NCI-H526 treated with DMSO at 0.1 percent for 48 hours (cell line): ENCODE measurements around the gene CEP250.
"Not testable (repeated sequence)": the region's sequence is repeated elsewhere in the genome, so short reads cannot be mapped to it uniquely, and the experiment has no call there.

Source experiments
- DNase-seq: peaks from one replicate; lab custom pipeline; 2025; lab: John Stamatoyannopoulos, UW

CEP250 gene

DNA sequence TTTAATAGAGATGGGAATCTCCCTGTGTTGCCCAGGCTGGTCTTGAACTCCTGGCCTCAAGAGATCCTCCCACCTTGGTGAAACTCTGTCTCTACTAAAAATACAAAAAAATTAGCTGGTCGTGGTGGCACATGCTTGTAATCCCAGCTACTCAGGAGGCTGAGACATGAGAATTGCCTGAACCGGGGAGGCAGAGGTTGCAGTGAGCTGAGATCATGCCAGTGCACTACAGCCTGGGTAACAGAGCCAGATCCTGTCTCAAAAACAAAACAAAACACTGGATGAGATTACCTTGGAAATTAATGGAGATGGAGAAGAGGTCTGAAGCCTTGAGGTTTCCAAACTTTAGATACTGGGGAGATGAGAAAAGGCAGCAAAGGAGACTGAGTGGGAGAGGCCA, 2.1 kb downstream of the CEP250 start:
- DNase-seq = not testable (repeated sequence)

DNA sequence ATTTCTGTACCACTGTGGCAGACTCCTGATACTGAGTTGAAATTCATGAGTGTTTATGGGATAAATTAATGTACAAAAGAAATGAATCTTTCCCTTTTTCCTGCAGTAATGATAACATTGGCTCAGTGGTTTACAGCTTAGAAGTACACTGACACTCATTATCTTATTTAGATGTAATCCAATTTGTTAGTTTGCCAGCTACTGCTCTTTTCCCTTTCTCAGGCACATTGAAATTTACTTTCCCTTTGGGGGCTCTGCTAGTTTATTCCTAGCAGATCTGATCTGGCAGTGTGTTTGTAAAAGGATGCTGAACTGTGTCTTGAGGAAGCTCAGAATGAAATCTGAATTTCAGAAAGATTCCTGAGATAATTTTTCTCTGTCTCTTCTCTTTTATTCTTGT, 3.0 kb downstream of the CEP250 start:
- DNase-seq = no peak

DNA sequence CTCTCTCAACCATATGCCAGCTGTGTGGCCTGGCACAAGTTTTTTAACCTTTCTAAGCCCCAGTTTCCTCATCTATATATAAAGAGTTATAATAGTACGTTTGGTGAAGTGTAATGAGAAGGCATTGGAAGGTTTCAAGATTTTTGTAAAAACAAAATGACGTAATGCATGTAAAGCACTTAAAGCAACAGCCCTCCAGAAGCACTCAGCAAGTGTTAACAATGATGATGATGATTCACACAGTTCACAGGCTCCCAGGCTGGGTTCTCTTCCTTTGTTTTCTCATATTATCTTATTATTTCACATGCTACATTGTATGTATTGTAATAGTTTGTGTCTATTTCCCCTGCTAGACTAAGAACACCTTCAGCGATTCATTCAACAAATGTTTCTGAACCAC, 6.2 kb downstream of the CEP250 start:
- DNase-seq = no peak

DNA sequence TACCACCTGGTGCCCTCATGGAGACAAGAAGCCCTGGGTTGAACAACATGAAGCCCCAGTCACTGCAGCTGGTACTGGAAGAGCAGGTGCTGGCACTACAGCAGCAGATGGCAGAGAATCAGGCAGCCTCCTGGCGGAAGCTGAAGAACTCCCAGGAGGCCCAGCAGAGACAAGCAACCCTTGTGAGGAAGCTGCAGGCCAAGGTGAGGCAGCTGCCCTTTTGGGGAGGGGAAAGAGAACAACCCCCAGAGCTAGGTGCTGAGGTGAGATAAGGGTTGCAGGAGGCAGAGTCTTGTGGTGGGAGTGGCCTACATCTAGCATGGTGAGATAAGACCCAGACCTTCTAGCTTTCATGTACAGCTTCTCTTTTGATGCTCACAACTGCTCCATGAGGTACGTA, 7.0 kb downstream of the CEP250 start:
- DNase-seq = no peak

DNA sequence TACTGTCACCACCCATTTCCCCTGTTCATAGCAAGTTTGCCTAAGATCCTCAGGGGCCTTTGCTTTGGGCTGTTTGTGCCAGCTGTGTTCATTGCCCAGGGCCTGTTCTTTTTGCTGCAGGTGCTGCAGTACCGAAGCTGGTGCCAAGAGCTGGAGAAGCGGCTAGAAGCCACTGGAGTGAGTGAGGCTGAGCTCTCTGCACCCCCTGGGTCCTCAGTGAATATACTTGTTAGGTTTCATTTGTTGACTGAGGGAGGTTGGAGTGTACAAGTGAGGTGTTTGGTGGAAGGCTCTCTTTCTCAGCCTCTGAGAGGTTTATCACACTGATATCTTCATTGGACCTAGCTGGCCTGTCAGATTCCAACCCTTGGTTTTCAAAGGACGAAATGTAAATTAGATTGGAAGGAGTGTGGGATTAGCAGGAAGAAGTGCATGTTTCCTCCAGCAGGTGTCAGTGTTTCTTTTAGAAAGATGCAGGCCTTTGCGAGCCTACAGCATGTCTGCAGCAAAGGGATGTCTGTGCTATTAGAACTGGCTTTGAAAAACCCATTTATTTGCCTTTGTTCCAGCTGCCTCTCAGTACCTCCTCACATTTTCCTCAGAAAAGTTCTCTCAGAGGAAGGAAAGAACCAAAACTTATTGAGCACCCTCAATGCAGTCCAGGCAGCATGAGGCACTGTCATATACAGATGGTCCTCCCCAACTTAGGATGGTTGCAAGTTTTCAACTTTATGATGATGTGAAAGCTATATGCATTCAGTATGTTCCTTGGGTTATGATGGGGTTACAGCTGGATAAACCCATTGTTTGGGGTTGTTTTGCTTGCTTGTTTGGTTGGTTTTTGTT, 8.3 kb downstream of the CEP250 start:
- peak; percentile 69 for DNase-seq

DNA sequence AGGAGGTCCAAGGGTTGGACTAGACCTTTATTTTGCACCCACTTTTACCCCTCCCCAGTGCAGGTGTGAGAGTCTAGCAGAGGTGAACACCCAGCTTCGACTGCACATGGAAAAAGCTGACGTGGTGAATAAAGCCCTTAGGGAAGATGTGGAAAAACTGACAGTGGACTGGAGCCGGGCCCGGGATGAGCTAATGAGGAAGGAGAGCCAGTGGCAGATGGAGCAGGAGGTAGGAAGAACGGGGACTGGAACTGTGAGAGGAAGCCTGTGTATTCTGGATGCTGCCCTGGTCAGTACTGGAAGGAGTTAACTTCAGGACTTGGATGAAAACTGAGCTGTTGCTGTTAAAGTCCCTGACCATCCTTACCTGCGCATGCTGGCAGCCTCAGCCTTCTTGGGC, 10.6 kb downstream of the CEP250 start:
- no peak for DNase-seq

DNA sequence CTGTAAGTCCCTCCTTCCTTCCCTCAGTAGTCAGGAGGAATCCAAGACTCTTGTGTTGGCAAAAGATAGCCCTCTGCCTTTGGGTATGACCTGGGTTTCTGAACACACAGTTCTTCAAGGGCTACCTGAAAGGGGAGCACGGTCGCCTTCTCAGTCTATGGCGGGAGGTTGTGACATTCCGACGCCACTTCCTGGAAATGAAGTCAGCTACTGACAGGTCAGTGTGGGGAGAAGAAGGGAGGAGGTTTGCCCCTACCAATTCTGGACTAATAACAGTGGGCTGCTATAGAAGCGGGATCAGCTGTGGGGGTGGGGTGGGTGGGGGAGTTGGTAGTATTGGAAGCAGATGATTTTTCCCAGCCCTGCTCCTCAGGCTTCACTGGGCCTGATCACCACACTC, 11.5 kb downstream of the CEP250 start:
- no peak for DNase-seq

DNA sequence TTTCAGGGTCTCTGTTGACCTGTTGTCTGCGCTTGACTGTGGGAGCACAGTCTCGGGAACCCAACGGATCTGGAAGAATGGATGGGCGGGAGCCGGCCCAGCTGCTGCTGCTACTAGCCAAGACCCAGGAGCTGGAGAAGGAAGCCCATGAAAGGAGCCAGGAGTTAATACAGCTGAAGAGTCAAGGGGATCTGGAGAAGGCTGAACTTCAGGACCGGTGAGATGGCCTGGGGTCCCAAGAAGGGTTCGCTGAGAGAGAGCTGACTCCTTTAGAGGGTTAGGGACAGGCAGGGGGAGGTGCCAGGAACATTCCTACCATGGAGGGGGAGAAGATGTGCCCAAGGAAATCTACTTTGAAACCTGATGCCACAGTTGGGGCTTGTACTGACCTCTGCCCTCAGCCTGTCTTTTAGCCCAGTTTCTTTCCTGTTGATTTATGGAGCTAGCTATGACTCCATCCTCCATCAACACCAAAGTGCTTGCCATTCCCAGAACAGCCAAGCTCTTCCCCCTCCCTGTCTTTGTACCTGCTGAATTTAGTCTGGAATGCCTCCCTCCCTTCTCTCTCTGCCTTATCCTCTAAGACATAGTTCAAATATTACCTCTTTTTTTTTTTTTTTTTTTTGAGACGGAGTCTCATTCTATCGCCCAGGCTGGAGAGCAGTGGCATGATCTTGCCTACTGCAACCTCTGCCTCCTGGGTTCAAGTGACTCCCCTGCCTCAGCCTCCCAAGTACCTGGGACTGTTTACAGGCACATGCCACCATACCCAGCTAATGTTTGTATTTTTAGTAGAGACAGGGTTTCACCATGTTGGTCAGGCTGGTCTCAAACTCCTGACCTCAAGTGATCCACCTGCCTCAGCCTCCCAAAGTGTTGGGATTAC, 12.2 kb downstream of the CEP250 start:
- no peak for DNase-seq

DNA sequence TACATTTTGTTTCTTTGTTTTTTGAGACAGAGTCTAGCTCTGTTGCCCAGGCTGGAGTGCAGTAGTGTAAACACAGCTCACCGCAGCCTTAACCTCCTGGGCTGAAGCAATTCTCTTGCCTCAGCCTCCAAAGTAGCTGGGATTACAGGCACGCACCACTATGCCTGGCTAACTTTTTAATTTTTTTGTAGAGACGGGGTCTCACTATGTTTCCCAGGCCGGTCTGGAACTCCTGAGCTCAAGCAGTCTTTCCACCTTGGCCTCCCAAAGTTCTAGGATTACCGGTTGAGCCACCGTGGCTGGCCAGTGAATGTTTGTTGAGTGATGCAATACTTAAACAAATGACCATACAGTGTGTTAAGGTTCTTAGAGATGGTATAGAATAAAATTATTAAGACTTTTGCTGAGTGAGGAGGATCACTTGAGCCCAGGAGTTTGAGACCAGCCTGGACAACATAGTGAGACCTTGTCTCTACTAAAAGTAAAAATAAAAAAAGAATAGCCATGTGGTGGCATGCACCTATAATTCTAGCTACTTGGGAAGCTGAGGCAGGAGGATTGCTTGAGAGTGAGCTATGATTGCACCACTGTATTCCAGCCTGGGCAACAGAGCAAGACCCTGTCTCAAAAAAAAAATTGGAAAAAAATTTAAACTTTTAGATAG, 13.4 kb downstream of the CEP250 start:
- DNase-seq = no peak

DNA sequence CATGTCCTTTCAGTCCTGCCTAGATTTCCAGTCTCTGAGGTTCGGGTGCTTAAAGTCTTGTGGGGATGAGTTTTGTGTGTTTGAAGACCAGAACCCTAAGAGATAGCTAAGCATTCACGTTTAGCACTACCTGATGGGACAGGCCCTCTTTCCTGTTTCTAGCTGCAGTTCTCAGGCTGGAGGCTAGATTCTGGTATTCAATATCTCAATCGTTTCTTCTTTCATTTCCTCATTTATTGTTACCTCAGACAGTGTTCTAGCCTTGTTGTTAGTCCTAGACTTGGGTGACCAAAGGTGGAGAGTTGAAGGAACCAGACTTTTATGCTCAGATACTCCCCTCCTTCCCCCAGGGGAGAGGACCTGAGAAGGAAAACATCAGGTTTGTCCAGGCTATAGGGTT, 16.8 kb downstream of the CEP250 start:
- DNase-seq = no peak

DNA sequence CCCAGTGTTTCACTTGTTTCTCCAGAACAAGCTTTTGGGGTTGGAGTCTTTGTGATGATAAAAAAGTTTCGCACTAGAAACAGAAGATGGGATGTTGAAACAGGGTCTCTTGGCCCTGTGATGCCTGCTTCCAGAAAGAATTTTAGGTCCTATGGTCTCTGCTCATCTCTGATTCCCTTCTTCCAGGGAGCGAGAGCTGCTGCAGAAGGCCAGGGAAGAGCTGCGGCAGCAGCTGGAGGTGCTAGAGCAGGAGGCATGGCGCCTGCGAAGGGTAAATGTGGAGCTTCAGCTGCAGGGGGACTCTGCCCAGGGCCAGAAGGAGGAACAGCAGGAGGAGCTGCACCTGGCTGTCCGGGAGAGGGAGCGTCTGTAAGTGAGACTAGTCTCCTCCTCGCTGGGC, 18.3 kb downstream of the CEP250 start:
- no peak for DNase-seq

DNA sequence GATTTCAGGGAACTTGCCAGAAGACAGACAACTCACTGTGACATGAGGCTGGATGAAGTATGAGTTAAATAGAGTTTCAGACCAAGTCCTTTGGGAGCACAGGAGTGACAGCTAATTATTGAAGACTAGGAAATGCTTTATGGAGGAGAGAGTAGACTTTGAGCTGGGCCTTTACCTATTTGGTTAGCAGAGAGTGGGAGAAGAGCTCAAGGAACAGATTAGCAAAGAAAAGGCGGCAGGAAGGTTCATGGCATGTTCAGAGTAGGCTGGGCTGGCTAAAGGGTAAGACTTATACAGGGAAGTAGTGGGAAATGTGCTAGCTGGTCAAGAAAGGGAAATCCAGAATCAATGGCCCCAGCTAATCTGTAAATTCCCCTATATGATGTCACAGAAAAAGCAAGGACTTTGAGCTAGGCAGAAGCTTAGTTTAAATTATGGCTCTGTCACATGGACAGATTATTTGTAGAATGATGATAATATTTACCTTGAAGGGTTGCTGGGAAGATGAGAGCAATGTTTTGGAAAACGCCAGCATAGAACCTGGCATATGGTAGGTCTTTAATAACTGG, 19.0 kb downstream of the CEP250 start:
- DNase-seq = no peak

DNA sequence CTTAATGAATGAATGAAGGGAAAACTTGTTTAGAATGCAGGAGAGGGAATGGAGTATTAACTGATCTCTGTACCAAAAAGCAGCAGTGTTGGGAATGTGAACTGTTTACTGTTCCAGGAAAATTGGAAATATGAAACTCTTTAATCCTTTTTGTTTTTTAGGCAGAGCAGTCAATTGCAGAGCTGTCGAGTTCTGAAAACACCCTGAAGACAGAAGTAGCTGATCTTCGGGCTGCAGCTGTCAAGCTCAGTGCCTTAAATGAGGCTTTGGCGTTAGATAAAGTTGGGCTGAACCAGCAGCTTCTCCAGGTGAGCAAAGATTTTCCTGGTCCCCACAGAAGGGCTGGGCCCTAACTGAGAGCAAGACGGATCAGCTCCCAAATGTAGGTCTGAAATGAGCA, 20.9 kb downstream of the CEP250 start:
- no peak for DNase-seq

DNA sequence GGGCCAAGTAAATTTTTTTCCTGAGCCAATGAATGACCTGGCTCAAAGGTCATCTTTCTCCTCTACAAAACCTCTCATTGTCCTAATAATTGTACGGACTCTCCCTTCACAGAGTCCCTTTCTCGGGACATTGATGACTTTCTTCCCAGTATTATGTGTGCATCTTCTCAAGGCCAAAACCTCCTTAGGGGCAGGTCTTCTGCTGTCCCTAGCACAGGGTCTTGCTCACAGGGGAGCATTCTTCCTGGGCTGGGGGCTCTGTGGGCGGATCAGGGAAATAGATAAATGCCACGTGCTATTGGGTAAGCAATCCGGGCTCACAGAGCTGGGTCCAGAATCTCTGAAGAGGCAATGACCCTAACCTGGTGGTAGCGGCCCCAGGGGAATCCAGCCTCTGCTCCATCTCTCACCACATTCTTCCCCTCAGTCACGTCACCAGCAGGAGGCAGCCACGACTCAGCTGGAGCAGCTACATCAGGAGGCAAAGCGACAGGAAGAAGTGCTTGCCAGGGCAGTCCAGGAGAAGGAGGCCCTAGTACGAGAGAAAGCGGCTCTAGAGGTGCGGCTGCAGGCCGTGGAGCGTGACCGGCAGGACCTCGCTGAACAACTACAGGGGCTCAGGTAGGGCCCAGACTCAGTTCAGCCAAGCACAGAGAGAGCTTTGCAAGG, 23.5 kb downstream of the CEP250 start:
- no peak for DNase-seq

DNA sequence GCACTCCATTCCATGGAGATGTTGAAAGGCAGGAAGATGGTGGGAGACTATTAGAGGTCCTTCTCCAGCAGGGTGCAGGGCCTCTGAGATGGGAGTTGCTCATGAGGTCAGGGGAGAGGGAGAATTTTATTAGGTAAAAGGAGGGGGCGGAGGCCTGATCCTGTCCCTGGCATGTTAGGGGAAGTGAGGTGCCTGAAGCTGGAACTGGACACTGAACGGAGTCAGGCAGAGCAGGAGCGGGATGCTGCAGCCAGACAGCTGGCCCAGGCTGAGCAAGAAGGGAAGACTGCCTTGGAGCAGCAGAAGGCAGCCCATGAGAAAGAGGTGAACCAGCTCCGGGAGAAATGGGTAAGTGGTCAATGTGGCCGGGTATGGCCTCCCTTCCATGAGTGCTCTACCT, 24.4 kb downstream of the CEP250 start:
- DNase-seq = no peak

DNA sequence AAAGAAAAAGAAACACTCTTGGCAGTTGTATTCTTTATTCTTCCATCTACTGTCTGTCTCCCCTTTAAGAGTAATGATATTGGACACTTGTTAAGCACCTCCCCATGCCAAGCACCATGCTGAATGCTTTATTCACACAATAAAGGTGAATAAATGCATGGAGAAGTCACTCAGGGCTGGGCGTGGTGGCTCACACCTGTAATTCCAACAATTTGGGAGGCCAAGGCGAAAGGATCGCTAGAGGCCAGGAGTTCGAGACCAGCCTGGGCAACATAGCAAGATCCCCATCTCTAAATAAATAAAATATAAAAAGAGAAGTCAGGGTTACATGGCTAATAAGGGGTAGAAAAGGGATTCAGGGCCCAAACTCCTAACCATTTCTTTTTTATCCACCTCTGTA, 32.1 kb downstream of the CEP250 start:
- no peak for DNase-seq

DNA sequence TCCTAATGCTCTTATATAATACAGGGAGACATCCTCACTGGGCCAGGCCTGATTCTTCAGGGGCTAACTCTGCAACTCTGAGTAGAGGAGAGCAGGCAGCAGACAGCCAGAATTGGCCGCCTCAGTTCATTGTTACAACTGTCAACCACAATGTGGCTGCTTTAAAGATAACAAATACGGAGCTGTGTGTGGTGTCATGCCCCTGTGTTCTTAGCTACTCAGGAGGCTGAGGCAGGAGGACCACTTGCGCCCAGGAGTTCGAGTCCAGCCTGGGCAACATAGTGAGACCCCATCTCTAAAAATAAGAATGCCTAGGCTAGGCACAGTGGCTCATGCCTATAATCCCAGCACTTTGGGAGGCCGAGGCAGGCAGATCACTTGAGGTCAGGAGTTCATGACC, 34.3 kb downstream of the CEP250 start:
- no peak for DNase-seq

DNA sequence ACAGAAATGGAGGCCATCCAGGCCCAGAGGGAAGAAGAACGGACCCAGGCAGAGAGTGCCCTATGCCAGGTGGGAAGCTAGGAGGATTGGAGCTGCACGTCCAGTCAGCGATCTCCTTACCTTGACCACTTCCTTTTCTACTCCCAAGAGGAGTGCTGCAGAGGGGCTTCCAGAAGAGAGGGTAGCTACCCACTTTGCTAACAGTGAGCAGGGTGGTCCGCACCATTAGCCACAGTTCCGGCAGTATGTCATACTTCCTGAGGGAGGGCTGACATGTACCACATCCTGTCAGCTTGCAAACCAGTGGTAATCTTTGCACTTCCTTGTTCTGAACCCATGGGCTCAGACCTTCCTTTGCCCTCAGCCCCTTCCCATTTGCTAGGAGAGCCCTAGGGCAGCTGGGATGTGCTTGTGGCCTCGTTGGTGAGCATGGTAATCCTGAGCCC, 35.4 kb downstream of the CEP250 start:
- no peak for DNase-seq

DNA sequence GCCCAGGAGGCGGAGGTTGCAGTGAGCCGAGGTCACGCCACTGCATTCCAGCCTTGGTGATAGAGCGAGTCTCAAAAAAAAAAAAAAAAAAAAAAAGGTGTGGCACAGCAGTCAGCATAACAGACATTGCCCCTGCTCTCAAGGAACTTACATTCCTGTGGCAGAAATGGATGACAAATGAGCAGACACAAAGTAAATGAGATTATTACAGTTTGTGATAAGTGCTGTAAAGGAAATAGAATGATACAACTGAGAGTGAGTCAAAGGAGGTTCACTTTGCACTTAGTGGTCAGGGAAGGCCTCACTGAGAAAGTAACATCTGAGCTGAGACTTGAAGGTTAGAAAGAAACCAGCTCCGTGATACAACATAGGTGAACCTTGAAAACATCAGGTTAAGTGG, 36.4 kb downstream of the CEP250 start:
- no peak for DNase-seq

DNA sequence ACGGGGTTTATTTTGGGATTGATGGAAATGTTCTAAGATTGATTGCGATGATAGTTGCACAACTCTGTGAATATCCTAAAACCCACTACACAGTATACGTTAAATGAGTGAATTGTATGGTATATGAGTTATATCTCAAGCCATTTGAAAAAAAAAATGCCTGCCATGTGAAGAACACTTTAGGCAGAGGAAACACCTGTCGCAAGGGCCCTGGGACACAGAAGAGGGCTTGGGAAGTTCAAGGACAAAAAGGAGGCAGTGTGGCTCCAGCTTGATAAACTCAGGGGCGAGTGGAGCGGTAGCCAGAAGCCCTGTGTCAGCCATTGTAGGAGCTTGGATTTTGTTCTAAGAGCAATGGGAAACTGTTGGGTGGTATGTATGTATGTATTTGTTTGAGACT, 37.0 kb downstream of the CEP250 start:
- no peak for DNase-seq

DNA sequence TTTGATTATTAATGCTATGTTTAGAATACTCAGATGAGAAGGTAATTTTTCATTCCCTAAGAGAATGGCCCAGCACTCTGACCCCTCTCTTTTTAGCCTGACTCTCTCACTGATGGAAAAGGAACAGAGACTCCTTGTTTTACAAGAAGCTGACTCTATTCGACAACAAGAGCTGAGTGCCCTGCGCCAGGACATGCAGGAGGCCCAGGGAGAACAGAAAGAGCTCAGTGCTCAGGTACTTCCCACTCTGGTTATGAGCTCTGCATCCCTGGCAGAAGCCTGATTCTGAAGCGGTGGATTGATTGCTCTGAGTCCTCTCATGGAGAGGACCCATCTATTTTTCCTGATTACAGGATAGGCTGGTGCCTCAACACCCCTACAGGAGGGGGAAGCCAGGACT, 41.1 kb downstream of the CEP250 start:
- no peak for DNase-seq

DNA sequence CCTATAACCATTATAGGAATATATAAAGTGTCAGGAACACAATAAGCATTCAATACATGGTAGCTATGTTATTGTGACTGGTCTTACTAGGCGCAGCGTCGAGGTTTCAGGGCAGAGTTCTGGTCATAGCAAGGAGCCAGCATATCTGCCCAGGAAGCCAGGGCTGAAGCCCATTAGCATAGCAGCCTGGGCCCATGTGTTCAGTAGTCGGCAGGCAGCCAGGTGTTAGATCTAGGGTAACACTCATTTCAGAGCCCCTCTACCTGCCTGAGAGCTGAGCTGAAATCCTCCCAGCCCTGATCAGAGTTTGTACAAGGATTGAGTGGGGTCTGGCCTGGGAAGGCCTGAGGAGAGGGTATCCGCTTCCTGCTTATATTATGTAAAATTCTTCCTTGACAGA, 41.9 kb downstream of the CEP250 start:
- DNase-seq = no peak
